ENCODE data around the gene ACSL4.
A peak's percentile ranks its signal among the peaks of the same experiment; 100 is the strongest.
"Not testable (repeated sequence)": the region's sequence is repeated elsewhere in the genome, so short reads cannot be mapped to it uniquely, and the experiment has no call there.

Gene ACSL4

GRCh38 chrX:109732807-109733612, at the start of gene ACSL4:
TSS of gene ACSL4 (minus strand) at chrX:109733257. CDS start at chrX:109683363, 49,894 bp downstream.
- peak; percentile 67 for DNase-seq (ENCODE audit: low read depth in 2 of 2)

GRCh38 chrX:109777749-109778148, 44.7 kb upstream of the ACSL4 start:
- no peak for DNase-seq (ENCODE audit: low read depth in 2 of 2)

DNA sequence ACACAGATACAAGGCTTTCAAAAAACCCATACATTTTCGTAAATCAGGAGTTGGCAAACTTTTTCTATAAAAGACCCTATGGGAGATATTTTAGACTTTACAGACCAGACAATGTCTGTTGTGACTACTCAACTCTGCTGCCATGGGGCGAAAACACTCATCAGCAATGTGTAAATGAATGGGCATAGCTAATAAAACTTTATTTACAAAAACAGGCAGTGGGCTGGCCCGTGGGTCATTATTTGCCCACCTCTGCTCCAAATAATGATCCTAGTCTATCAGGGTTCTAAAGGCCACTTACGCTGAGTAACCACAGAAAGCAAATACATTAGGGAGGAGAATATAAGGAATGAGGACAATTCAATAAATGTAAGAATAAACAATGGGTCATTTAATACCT, 43.9 kb upstream of the ACSL4 start:
- DNase-seq (ENCODE audit: low read depth in 2 of 2), result no peak

DNA sequence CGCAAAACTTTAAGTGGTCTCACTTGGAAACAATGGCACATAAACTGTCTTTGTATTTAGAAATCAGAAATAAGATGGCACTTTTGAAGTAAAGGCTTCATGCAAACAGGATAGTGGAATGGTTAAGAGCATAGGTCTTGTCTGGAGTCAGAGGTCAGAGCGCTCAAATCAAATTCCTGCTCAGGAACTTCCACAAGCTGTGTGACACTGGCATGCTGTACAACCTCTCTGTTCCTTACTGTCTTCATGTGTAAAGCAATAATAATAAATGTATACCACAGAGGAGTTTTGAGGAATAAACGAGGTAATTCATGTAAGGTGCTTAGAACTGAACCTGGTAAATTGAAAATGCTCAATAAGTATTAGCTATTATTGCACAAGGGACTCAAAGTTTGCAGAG, 43.4 kb upstream of the ACSL4 start:
- DNase-seq (ENCODE audit: low read depth in 2 of 2), result no peak

GRCh38 chrX:109775386-109775785, 42.3 kb upstream of the ACSL4 start:
- no peak for DNase-seq (ENCODE audit: low read depth in 2 of 2)

- DNase-seq (ENCODE audit: low read depth in 2 of 2), result peak; percentile 31 to 36
These were observed 41.6 kb upstream of the ACSL4 start for GRCh38 chrX:109774706-109775105.

GRCh38 chrX:109774136-109774535, 41.1 kb upstream of the ACSL4 start:
- peak in 1 of 2 experiments; percentile 4 for DNase-seq (ENCODE audit: low read depth in 2 of 2)

DNA sequence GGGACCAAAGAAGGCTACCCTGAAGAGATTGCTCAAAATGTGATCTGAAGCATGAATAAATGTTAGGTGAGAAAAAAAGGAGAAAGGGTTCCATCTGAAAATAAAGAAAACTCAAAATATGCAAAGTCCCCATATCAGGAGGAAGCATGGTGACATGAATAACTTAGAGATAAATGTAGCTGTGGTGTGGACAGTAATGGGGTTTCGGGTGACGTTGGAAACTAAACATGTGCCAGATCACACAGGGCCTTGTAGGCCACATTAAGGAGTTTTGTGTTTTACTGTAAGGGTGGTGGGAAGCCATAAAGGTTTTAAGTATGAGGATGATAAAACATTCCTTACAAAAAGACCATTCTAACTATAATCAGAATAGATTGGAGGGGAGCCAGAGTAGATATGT, 40.3 kb upstream of the ACSL4 start:
- DNase-seq (ENCODE audit: low read depth in 2 of 2), result no peak

GRCh38 chrX:109770780-109771179, 37.7 kb upstream of the ACSL4 start:
- no peak for DNase-seq (ENCODE audit: low read depth in 2 of 2)

GRCh38 chrX:109760922-109761250, 27.8 kb upstream of the ACSL4 start:
- DNase-seq (ENCODE audit: low read depth in 2 of 2), result no peak

GRCh38 chrX:109760209-109760921, 27.3 kb upstream of the ACSL4 start:
- no peak for DNase-seq (ENCODE audit: low read depth in 2 of 2)

DNA sequence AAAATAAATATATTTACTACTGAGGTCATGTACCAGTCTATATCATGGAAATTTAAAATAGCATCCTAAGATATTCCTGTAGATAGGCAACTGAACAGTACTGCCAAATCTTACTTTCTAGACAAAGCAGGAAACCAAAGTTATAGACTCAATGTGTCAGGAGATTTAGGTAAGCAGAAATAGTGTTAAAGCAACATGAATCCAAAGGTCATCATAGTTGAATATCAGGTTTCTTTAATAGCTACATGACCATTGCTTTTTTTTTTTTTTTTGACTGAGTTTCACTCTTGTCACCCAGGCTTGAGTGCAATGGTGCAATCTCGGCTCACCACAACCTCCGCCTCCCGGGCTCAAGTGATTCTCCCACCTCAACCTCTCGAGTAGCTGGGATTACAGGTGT, 20.2 kb upstream of the ACSL4 start:
- no peak for DNase-seq (ENCODE audit: low read depth in 2 of 2)

DNA sequence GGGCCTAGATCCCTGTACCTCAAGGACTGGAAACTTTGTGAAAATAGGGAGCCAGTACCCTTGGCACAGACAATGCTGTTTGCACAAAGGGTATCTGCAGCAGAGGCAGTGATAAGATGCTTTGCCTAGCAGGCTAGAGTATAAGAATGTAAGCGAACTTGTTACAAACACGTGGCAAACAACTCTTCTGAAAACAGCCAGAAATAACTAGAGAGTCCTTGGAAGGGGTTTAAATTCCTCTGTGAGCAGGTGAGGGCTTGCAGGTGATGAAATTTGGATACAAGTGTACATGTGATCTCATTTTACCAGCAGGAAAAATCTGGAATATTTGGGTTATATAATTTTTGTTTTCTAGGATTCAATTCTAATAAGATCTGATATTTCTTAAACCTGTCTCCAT, 18.6 kb upstream of the ACSL4 start:
- DNase-seq (ENCODE audit: low read depth in 2 of 2), result no peak

- no peak for DNase-seq (ENCODE audit: low read depth in 2 of 2)
These were observed 16.1 kb upstream of the ACSL4 start for GRCh38 chrX:109749207-109749606.

DNA sequence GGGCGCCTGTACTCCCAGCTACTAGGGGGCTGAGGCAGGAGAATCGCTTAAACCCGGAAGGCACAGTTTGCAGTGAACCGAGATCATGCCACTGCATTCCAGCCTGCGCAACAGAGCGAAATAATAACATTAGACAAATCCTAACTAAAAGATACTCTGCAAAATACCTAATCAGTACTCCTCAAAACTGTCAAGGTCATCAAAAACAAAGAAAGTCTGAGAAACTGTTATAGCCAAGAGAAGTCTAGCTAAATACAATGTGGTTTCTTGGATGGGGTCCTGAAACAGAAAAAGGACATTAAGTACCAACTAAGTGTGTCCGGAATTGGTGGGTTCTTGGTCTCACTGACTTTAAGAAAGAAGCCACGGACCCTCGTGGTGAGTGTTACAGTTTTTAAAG, 14.6 kb upstream of the ACSL4 start:
- DNase-seq (ENCODE audit: low read depth in 2 of 2), result no peak

DNA sequence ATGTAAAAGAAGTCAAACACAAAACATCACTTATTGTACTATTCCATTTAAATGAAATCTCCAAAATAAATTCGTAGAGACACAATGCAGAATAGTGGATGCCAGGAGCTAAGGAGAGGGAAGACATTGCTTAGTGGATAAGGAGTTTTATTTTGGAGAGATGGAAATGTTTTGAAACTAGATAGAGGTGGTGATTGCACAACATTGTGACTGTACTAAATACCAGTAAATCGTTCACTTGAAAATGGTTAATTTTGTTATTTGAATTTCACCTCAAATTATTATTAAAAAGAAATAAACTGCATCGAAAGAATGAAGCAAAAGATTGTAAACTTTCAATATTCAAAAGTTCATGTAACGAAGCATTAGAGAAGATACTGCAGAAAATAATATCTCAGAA, 9.7 kb upstream of the ACSL4 start:
- no peak for DNase-seq (ENCODE audit: low read depth in 2 of 2)

DNA sequence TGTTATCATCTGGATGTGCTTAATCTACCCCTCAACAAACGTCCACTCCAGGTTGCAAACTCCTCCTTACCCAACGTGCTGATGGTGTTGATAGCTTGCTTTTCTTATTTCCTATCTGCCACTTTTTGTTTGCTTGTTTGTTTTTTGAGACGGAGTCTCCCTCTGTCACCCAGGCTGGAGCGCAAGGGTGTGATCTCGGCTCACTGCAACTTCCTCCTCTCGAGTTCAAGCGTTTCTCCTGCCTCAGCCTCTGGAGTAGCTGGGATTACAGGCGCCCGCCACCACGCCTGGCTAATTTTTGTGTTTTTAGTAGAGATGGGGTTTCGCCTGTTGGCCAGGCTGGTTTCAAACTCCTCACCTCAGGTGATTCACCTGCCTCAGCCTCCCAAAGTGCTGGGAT, 7.8 kb upstream of the ACSL4 start:
- not testable (repeated sequence) for DNase-seq (ENCODE audit: low read depth in 2 of 2)

DNA sequence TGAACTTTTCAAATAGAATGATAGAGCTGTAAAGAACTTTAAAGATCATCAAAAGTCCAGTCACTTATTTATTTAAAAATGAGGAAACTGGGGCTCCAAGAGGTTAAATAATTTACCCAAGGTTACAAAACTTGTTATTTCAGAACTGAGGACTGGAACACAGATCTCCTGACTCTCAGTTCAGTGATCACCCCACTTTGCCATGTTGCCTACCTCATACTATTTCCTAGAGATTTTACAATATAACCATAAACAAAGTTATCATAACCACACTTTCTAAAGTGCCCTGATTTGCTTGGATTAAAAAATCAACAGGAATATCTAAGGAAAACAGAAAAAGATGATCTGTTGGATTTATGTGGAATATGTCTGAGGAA, 7.4 kb upstream of the ACSL4 start:
- no peak for DNase-seq (ENCODE audit: low read depth in 2 of 2)

GRCh38 chrX:109739625-109740432, 6.8 kb upstream of the ACSL4 start:
- DNase-seq (ENCODE audit: low read depth in 2 of 2), result no peak

DNA sequence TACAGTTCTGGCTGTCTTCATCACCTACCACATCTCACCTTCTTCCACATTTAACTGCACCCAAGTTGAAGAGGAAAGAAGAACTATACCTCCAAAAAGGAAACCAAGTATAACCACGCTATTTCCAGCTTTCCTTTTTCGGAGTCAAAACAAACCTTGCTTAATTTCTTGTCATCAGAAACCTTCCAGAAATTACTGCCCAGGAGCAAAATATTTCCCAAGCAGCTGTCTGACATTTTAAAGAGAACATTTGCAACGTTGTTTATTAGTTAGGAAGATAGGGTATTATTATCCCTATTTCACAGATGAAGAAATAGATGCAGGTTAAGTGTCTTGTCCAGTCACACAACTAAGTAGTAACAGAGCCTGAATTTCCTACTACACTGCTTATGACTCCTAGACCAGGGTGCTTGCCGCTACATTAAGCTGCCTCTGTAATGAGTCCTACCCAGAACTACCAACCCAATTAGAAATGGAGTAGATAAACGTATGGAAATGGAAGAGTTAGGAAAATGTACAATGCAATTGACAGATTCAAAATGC, 2.2 kb upstream of the ACSL4 start:
- DNase-seq (ENCODE audit: low read depth in 2 of 2), result no peak

DNA sequence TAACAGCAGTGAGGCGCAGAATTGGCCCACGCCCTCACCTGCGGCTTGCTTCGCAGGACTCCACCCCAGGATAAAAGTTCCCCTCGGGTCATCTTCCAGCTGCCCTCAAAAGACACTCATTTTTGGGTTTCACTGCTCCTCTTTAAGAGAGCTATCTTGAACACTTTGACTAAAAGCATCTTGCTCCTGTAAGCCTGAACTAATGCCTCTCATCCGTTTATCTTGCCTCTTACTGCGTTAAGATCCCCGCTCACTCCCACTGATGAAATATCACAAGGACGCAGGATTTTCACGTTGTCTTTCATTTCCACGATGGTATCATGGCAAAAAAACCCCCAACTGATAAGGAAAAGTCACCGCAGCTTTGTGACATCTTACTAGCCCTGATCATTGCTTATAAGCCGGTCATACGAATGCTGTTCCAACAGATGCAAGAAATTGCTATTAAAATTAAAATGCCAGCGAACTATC, 591 bp upstream of the ACSL4 start:
- DNase-seq (ENCODE audit: low read depth in 2 of 2), result no peak
